NCI-H69 (cell line): ENCODE data around the gene ANO6.
A peak's percentile ranks its signal among the peaks of the same experiment; 100 is the strongest.
"Not testable (repeated sequence)": the region's sequence is repeated elsewhere in the genome, so short reads cannot be mapped to it uniquely, and the experiment has no call there.

Source experiments
- DNase-seq: peaks from one replicate; lab custom pipeline; 2025; lab: John Stamatoyannopoulos, UW

The ANO6 gene

GRCh38 chr12:45214071-45214470 is 1.8 kb upstream of the ANO6 start:
- peak; percentile 10 for DNase-seq

- no peak for DNase-seq
Measured at GRCh38 chr12:45214749-45215418, 1.0 kb upstream of the ANO6 start.

GRCh38 chr12:45216230-45216982 is 511 bp downstream of the ANO6 start:
- peak; percentile 76 for DNase-seq

GRCh38 chr12:45216983-45217485 is 1.1 kb downstream of the ANO6 start:
- DNase-seq: peak; percentile 59

DNA sequence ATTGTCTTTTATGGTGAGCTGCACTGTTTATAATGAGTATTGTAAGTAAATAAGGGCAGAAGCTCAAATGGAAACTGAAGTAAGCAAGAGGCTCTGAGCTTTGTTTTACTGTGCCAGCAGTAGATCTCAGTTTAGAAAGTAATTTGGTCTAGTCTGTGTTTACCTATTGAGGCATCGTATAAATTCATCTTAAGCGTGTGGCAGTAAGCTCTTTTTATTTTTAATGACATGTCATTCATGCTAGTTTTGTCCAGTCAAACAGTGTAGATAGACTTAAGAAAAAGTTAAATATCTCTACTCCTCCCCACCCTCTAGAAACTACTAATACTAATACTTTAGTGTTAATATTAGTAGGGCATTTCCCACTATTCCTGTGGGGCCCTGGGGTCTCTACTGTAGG is 2.0 kb downstream of the ANO6 start:
- peak; percentile 49 for DNase-seq

GRCh38 chr12:45219621-45220020 is 3.7 kb downstream of the ANO6 start:
- no peak for DNase-seq

- DNase-seq: peak; percentile 31
Measured at GRCh38 chr12:45220363-45220931, 4.6 kb downstream of the ANO6 start.

- no peak for DNase-seq
Measured at GRCh38 chr12:45220969-45221368, 5.1 kb downstream of the ANO6 start.

DNA sequence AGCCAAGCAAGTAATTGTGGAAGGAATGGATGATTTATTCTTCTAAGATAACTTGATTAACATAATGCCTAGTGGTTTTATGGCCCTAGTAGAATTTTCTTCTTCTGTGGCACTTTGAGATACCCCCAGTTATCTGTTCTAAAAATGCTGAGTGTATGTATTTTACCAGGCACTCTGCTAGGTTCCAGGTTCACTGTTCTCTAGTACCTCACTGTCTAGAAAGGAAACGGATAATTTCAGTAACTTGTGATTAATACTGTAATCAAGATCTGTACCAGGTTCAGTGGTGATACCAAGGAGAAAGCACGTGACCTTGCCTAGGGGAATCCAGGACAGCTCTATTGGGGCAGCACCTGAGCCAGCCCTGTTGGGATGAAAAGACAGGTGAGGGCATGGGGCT is 8.0 kb downstream of the ANO6 start:
- DNase-seq: no peak

DNA sequence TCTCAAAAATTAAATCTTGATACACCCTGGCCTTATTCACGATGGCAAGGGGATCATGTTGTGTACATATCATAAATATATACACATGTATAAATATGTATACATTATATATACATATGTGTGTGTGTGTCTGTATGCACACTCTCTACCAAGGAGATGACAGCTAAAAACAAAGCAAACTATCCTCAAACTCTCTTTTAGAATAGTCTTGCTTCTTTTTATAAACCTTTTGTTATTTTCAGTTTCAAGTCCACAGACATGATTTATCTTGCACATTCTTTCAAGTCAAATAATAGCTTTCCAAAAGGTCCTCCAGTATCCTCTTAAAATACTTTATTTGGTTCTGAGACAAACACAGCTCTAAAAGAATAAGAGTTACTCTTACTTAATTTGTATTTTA is 8.4 kb downstream of the ANO6 start:
- DNase-seq: no peak

DNA sequence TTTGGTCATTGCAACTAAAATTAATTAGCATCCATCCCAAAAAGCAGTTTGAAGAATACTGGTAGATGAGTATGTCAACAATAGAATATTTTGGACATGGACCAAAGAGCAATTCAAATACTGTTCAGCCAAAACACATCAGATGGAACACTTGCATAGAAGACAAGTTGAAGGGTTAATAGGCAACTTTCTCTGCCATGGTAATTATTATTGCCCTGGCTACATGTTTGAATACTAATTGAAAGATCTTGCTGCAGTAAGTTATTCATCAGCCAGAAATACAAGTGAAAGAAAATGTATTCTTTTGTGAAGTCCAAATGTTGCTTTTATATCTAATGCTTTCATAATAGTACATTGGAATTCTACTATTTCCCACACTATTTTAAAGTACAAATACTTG is 10.1 kb downstream of the ANO6 start:
- DNase-seq: no peak

DNA sequence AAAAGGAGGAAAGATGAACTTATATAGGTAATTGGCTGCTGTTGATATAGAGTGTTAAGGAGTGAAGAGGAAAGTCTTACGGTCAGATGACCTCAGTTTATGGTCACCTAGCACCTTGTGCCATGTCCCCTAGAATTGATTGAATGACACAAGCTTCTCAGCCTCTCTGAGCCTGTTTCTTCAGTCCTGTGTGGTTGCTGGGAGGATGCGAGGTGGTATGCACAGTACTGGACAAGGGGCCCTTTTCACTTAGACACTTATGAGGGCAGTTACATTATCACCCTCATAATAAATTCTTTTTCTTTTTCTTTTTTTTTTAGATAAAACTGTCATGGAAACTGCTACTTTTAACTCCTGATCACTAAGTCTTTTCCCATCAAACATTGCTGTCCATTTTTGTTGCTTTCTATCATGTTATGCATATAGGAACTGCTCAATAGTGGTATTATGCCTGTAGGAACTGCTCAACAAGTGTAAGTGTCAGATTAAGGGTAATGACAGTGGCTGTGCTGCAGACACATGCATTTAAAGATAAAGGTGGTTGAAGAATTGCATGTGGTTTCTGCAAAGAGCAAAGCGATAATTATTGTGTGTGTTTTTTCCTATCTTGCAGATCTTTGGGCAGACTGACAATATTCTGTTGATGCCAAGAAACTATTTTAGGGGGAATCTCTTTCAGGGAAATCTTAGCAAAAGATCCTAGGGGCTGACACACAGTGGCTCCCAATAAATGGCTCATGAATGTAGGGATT is 11.6 kb downstream of the ANO6 start:
- no peak for DNase-seq

GRCh38 chr12:45231515-45232145 is 15.7 kb downstream of the ANO6 start:
- peak; percentile 63 for DNase-seq

GRCh38 chr12:45232146-45232755 is 16.4 kb downstream of the ANO6 start:
- no peak for DNase-seq

DNA sequence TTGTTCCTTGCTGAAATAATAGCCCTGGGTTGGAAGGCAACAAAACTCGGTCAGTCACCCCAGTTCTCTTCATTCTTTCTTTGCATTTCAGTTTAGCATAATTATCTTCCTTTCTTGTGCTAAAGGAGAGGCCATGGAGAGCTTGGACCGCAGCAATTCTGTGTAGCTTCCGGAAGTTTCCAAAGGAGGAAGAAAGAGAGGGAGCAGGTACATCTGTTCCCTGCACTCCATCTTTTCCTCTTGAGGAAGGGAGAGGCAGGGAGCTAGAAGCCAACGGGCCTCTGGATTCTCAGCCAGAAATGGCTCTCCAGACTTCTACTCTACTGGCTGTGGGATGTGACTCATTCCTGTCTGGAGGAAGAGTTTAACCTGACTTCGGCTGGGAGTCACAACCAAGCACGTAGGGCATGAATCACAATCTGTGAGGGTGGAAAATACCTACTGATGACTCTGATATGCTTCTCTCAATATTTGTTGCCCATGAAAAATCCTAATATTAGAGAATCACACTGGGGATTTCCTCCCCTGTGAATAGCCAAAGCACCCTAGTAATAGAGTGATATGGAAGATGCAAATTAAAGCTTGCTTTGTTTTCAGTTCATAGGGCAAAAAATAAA is 17.0 kb downstream of the ANO6 start:
- DNase-seq: no peak

DNA sequence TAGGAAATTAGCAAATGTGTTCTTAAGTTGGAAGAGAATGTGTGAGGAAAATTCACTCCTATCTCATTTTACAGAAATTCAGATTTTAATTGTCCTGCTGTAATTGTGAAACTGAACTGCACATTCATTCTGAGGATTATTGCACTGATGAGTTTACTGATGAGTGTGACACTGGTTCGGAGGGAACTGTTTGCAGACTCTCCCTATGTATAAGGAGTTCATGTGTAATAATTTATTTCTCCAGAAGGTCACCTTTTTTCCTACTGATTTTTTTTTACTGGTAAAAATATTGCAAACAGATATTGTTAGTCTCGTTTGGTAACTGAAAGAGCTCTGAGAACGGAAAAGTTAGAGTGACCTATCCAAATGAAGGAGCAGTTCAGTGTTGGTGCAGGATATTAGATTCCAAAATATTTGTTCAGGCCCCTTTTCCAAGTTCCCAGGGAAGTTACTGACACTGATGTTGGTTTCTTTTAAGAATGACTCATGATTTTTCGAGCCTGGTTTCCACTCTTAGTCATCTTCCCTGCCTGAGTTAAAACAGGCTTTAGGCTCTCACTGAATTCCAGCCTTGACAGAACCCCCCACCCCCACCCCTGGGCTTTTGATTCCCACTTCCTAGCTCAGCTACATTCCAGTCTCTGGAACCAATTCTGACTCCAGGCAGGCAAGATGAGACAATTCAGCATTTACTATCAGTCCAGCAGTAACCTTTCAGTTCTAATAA is 18.4 kb downstream of the ANO6 start:
- peak; percentile 15 for DNase-seq

GRCh38 chr12:45235087-45236025 is 19.5 kb downstream of the ANO6 start:
- DNase-seq: peak; percentile 52

- DNase-seq: not testable (repeated sequence)
Measured at GRCh38 chr12:45236383-45236782, 20.5 kb downstream of the ANO6 start.

GRCh38 chr12:45242180-45242579 is 26.3 kb downstream of the ANO6 start:
- DNase-seq: no peak
